Fibroblast of skin of left quadriceps (primary cell): ENCODE results near the gene CGREF1.

Source experiments
- DNase-seq, 2 experiments: peaks; one replicate each; pipeline ENCODE4 v3.0.0-alpha.2; 2013; ENCODE audit warnings: low read depth in 2 of 2

The CGREF1 gene, protein sequence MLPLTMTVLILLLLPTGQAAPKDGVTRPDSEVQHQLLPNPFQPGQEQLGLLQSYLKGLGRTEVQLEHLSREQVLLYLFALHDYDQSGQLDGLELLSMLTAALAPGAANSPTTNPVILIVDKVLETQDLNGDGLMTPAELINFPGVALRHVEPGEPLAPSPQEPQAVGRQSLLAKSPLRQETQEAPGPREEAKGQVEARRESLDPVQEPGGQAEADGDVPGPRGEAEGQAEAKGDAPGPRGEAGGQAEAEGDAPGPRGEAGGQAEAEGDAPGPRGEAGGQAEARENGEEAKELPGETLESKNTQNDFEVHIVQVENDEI

DNA sequence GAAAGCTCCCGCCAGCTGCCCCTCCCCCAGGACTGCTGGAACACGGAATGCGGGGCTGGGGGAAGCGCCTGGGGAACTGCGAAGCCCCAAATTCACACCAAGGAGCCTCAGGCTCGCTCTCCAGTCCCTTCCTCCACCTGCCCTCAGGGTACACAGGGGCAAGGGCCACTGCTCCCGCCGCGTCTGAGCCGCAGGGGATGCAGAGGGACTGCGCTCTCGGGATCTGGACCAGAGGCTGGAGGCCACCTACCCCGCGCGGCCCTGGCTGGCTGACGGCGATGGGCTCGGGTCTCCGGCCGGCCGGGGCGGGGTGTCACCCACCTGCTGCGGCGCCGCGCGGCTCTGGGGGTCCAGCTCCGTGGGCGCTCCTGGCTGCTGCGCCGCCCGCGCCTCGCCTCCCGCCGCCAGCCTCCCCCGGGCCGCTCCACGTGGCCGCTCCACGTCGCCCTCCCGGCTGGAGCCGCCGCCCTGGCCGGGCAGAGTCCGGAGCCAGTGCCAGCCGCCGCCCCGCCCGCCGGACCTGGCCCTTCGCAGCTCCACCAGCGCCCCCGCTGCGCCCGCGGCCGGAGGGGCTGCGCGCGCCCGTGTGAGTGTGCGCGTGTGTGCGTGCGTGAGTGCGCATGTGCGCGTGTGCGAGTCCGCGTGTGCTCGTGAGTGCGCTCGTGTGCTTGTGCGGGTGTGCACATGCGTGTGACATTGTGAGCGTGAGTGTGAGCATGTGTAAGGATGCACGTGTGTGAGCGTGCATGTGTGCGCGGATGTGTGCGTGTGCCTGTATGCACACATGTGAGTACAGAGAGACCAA is at the start of gene CGREF1:
Gene CGREF1, minus strand, starts transcription at position 604 of the 805 bp plus-strand sequence. CDS start 14,762 bp downstream, outside the sequence.
- DNase-seq: no peak

- no peak for DNase-seq
These were observed 46.2 kb upstream of the CGREF1 start for GRCh38 chr2:27164960-27165763.

DNA sequence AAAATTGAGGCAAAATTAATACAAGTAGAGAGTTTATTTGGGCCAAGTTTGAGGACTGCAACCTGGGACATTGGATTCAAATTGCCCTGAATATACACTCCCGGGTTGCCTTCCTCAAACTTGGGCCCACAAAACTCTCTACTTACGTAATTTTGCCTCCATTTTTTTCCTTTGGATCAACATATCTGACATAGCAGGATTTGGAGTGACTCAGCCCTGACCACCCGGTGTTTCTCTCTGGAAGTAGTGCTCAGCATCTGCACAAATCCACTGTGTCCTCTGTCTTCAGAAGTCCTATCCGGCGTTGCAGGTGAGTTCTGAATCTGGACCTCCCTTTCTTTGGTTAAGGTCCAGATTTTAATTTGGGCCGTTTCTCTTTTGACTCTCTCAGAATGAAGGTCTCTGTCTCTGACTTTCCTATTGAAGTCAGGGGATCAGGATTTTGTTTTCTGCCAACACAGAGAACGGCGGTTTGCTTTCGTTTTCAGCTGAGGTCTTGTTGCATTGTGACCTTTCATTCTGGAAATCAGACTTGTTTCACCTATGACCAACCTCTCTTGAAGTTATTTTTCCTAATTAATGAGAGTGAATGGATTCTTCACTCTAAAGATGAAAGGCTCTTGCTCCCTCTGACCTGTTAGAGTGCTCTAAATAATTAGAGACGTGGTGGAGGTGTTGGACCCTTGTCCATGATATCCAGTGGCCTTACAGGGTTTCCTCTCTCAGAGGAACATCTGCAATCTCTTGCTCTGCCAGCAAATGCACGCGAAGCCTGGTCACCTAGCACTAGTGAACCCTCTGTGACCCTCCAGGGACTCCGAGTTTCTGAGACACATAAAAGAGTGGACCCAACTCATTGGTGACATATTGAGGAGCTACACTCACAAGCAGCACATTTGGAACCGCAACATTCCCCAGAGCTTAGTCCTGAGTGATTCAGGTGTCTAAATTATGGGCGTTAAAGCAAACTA is 43.5 kb upstream of the CGREF1 start:
- DNase-seq: no peak

DNA sequence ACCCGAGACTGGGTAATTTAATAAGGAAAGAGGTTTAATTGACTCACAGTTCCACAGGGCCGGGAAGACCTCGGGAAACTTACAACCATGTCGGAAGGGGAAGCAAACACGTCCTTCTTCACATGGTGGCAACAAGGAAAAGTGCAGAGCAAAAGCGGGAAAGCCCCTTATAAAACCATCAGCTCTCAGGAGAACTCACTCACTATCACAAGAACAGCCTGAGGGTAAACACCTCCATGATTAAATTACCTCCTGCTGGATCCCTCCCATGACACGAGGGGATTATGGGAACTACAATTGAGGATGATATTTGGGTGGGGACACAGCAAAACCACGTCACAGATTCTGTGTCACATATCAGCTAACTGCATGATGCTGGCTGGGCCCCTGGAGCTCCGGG is 41.3 kb upstream of the CGREF1 start:
- no peak for DNase-seq

DNA sequence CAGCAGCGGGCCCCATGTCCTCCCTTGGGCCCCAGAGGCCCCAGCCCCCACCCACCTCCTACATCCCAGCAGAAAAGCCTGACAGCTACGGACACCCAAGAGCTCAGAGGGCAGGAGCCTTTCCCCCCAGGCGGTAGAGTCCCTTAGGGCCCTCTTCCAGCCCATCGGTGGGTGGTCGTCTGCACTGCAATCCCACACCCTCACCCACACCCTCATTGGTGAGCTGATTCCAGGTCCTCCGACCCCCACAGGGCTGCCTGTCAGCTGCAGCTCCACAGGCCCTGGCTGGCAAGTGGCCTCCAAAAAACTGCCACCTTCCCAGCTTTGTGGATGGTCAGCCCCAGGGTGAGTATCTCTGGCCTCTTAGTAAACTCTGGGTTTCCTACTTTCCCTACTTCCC is 40.3 kb upstream of the CGREF1 start:
- DNase-seq: no peak

- DNase-seq: no peak
These were observed 39.5 kb upstream of the CGREF1 start for GRCh38 chr2:27158468-27158867.

- no peak for DNase-seq
These were observed 36.2 kb upstream of the CGREF1 start for GRCh38 chr2:27155069-27155520.

- DNase-seq: no peak
These were observed 35.6 kb upstream of the CGREF1 start for GRCh38 chr2:27154488-27154887.

DNA sequence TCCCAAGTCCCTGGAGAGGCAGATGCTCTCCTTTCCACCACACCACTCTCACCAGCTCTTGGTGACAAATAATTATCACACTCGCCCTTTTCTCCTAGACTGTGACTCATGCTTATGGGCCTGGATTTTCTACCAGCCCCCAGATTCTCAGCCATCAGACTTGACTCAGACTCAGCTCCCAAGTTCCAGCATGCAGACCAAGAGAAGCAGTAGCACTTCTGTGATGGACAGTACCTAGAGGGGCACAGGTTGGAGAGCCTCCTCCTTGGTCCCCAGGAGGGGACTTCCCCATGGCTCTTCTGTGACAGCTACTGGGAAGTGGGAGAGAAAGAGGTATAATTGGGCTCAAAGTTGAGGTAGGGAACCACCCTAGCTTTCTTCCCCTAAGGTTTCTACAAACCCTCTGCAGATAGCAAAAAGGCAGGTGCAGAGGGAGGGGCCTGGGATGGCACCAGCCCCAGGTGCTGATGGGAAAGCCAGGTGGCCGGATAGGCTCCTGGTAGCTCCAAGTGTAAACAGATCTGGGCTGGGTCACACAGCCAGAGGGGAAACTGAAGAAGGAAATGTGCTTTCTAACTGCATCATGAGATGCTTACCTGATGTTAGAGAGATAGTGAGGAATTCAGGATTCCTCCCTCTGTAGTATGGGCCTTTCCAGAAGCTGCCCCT is 34.0 kb upstream of the CGREF1 start:
- DNase-seq: no peak

DNA sequence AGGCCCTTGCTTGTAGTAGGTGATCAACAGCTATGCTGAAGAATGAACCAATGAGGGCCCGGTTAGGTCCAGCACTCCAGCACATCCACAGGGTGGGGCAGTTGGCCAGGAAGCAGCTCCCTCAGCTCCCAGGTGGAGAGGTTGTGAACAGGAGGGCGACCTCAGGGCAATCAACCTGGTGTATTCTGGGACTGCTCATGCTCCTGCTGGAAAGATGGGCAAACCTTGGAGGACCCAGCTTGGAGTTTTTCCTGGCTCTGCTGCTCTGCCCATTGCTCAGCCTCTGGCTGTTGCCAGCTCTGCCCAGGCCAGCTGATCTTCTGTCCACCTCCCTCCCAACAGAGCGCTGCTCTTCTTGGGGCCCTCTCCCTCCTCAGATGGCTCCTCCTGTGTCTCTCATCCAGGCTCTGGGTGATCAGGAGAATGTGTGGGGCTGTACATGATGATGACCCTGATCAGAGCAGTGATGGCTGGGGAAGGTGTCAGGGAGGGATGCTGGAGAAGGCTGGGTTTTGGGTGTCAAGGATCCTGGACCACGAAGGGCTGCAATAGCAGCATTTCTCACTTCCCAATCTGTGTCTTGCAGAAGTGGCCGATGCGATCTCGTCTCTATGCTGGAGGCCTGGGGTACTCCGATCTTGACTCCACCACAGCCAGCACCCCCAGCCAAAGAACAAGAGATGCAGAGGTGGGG is 33.3 kb upstream of the CGREF1 start:
- no peak for DNase-seq

DNA sequence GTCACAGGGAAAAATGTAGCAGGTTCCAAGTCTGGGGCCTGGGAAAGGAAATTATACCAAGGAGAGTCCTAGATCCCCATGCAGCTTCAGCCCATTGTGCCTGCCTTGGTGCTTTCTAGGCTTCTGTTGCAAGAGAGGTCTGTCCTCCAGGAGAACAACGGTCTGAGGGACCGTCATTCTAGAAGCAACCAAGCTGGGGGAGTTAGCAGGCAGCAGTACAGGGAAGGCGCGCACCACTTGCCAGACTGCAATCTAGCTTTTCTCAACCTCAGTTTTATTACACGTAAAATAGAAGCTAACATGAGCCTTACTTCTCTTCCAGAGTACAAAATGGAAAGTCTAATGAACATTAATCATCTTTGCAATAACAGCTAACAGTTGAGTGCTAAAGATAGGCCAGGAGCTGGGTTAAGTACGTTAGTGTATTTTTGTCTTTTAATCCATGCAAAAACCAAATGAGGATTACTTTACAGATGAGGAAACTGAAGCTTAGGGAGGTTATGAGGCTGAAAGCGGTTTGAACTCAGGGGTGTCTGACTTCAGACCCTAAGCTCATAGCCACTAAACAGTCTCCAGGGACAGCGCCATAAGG is 31.8 kb upstream of the CGREF1 start:
- no peak for DNase-seq

DNA sequence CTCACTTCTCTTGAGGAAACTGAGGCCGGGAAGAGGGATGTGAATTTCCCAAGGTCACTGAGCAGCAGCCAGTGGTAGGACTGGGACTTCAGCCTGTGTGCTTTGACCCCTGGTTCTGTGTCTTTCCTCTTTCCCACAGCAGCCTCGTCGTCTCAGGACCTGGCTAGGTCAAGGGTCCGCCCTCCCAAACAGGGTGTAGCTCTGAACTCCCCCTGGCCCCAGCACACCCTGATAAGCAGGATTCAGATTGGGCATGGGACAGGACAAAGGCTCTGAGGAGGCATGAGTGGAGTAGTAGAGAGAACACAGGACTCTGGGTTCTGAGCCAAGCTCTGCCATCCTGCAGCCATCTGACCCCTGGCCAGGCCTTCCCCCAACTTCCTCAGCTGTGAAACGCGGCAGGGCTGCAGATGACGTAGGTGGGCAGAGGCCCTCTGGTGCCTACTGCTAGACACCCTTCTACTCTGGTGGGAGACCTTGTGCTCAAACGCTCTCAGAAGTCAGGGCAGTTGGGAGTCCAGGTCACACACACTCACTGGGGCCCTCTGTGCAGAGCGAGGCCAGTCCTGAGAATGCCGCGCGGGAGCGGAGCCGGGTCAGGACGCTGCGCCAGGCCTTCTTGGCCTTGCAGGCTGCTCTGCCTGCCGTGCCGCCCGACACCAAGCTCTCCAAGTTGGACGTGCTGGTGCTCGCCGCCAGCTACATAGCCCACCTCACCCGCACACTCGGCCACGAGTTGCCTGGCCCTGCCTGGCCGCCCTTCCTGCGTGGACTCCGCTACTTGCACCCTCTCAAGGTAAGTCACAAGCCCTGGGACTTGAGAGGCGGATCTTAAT is 30.9 kb upstream of the CGREF1 start:
- DNase-seq: no peak

GRCh38 chr2:27148801-27149439 is 30.0 kb upstream of the CGREF1 start, which contains the start of gene TCF23:
TSS of gene TCF23 (plus strand) at chr2:27149004. CDS start at chr2:27149134, 130 bp downstream.
- no peak for DNase-seq

- no peak for DNase-seq
These were observed 29.0 kb upstream of the CGREF1 start for GRCh38 chr2:27147935-27148334.

- no peak for DNase-seq
These were observed 26.8 kb upstream of the CGREF1 start for GRCh38 chr2:27145682-27146081.

DNA sequence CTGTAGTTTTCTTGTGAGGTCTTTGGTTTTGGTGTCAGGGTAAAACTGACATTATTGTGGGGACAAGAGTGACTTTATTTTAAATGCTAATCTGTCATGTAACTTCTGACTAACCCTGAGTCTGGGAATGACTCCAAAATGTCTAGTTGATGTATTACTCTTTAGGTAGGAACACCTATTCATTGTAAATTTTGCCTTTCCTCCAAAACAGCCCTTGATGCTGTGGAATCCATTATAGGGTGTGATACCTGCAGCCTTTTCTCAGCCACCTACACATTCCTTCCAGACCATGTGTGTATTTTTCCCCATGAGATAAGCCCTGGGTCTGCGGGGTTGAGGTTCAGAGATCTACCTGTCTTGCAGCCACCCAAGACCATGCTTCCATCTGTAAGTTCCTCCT is 24.4 kb upstream of the CGREF1 start:
- no peak for DNase-seq

DNA sequence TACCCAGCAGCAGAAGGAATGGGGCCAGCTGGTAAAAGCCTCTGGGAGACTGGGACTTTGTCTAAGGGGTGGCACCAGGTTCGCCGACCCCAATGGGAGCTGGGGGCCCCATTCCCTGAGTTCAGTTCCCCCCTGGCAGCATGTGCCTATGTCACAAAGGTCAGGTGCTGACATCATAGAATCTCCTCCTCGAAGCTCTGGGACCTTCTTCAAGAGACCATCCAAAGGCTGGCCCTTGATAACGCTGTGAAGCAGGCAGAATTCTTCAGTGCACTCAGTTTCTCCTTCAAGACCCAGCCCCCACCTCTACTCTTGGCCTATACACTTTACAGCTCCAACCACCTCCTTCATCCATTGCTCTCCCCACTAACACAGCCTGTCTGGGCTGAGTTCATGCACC is 20.4 kb upstream of the CGREF1 start, which contains the start of gene PRR30:
Gene PRR30, minus strand, starts transcription at position 101 of the 400 bp plus-strand sequence. CDS start 1,081 bp downstream, outside the sequence.
- DNase-seq: no peak

DNA sequence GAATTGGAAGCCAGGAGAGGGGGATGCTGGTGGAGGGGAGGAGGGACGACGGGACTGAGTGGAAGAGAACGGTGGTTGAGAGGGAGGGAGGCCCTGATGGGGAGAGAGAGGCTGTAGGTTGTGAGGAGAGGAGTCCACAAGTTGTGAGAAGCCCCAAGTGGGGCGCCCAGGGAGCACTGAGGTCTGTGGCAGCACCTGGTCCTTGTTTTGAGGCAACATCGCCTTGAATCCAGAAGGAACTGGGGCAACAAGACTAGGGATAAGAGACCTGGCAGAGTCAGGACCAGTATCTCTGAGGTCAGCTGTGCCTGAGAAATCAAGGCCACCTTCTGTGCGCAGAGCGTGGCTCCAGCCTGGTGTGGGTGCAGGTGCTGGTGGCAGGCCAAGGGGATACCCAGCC is 19.2 kb upstream of the CGREF1 start:
- DNase-seq: no peak
